Breast epithelium (tissue), 4 donors: ENCODE measurements around the gene FNDC3B. TPM values are rescaled to one million over a fixed set of nuclear protein-coding genes. Genes with fewer than 3 reads are reported as not detected.

Source experiments
- DNase-seq, 2 donors: peaks; one replicate each; pipeline ENCODE4 v3.0.0-alpha.2; 2019; ENCODE audit warnings: low spot score in 2 of 2
- H3K27ac ChIP-seq, 2 donors: fragments of 200-600 bp; sonication (generic) in 1 of 2; one replicate each; pipeline ENCODE4 v1.5.1; 2016 to 2019; ENCODE audit warnings: mild to moderate bottlenecking in 1 of 2
- H3K27me3 ChIP-seq, 2 donors: fragments of 200-600 bp; sonication (generic) in 1 of 2; one replicate each; pipeline versions ENCODE4 v1.5.1 to v1.6.0; 2017 to 2019; ENCODE audit warnings: control low read depth in 1 of 2, mild to moderate bottlenecking in 1 of 2
- H3K36me3 ChIP-seq: fragments of 200-600 bp; one replicate; pipeline ENCODE4 v1.5.1; 2019
- H3K4me1 ChIP-seq, 2 donors: fragments of 200-600 bp; sonication (generic); one replicate each; pipeline ENCODE4 v1.5.1; 2016 to 2019; ENCODE audit warnings: control low read depth in 1 of 2
- H3K4me3 ChIP-seq, 3 donors: fragments of 200-600 bp; sonication (generic); 1 replicate in 2 of 3; 2 replicates in 1 of 3; pipeline ENCODE4 v1.5.1; 2016 to 2019; ENCODE audit warnings: mild to moderate bottlenecking in 3 of 3, moderate library complexity in 2 of 3
- H3K9me3 ChIP-seq, 2 donors: fragments of 200-600 bp; sonication (generic) in 1 of 2; one replicate each; pipeline ENCODE4 v1.5.1; 2016 to 2019; ENCODE audit warnings: control low read depth in 1 of 2
- POLR2A ChIP-seq: fragments of 450-650 bp; IDR thresholded peaks from one replicate; pipeline ENCODE4 v1.6.1; 2016; ENCODE audit warnings: antibody characterized with exemption, mild to moderate bottlenecking, moderate library complexity
- POLR2AphosphoS5 ChIP-seq, 3 donors: sonication (generic); formaldehyde crosslinking; IDR thresholded peaks; one replicate each; pipeline ENCODE4 v1.6.1; 2017; ENCODE audit warnings: antibody characterized with exemption in 3 of 3
- intact Hi-C: fragments of 100-400 bp; cut with DNase I; formaldehyde crosslinking; loops from one replicate; pipeline ENCODE4 v1.15.1; 2023; ENCODE audit warnings: low total_unique reads
- total RNA-seq, 3 donors: library from RNA; depleted of rRNA; stranded (reverse); fragments of >200 nt; gene quantifications; one replicate each; pipeline ENCODE4 v1.1.0, GENCODE V29; 2016
- TF ChIP-seq, protein P1 (sequence below), 3 donors: fragments of 450-650 bp; IDR thresholded peaks; one replicate each; pipeline ENCODE4 v1.5.1; 2016 to 2017; ENCODE audit warnings: antibody characterized with exemption in 3 of 3, mild to moderate bottlenecking in 3 of 3, moderate library complexity in 3 of 3

Gene FNDC3B
- total RNA-seq, 3 donors from 2014 or later: 131 to 172 (median 149) TPM

DNA sequence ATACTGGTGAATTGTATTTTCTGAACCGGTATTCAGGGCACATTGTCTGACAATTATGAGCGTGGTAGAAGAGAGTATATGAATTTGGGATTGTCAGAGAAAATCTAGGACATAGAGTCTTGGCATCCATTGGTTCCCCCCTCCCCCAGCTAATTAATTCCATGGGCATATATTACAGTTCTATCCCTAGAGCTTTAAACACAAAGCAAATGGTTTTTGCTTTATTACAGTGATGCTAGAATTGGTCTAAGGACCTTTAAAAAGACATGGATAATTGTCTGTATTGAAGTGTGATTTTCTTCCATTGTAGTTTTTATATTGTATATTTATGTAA lies 91.3 kb downstream of the FNDC3B start:
- intact Hi-C loops: no loop called here
- Histone ChIP-seq H3K9me3 (no peaks in the 10 kb centered on the region), H3K27ac (peak overlapping the region; percentile 90 to 92), H3K4me1 (peaks cover 0 to 14% of the 10 kb centered on the region in 2 donors), H3K36me3 (no peaks in the 10 kb centered on the region), H3K27me3 (no peaks in the 10 kb centered on the region), H3K4me3 (no peak overlapping the region)
- TF ChIP-seq POLR2AphosphoS5 (IDR thresholded peaks at IDR 0.05): no peak
- DNase-seq: no peak

DNA sequence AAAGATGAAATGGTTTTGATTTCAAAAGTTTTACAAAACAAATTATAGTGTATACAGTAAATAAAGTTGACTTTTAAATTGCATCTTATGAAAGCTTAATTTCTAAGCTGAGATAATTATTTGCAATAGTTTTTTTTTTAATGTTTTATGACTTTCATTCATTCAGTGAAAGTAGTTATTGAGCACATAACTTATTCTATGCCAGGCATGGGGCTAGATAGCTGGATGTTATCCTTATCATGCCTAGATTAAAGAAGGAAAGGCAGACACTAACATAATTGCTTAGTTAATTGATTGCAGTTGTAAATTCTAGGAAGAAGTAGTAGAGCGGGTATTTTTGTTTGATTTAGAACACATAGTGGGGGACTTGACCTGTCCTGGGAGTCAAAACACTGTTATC lies 92.4 kb downstream of the FNDC3B start:
- peaks cover 0 to 19% of the 10 kb centered on the region in 2 donors for H3K4me1 ChIP-seq
- no peak for DNase-seq
- H3K4me3 ChIP-seq: no peak overlapping the region
- TF ChIP-seq POLR2A (no peak), POLR2AphosphoS5 (IDR thresholded peaks at IDR 0.05) (no peak)
- TF ChIP-seq, protein P1, sequence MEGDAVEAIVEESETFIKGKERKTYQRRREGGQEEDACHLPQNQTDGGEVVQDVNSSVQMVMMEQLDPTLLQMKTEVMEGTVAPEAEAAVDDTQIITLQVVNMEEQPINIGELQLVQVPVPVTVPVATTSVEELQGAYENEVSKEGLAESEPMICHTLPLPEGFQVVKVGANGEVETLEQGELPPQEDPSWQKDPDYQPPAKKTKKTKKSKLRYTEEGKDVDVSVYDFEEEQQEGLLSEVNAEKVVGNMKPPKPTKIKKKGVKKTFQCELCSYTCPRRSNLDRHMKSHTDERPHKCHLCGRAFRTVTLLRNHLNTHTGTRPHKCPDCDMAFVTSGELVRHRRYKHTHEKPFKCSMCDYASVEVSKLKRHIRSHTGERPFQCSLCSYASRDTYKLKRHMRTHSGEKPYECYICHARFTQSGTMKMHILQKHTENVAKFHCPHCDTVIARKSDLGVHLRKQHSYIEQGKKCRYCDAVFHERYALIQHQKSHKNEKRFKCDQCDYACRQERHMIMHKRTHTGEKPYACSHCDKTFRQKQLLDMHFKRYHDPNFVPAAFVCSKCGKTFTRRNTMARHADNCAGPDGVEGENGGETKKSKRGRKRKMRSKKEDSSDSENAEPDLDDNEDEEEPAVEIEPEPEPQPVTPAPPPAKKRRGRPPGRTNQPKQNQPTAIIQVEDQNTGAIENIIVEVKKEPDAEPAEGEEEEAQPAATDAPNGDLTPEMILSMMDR (IDR thresholded peaks at IDR 0.05): no peak
- H3K36me3 ChIP-seq: no peaks in the 10 kb centered on the region
- peak overlapping the region; percentile 30 to 58 for H3K27ac ChIP-seq
- intact Hi-C loops: no loop called here
- H3K9me3 ChIP-seq: no peaks in the 10 kb centered on the region
- H3K27me3 ChIP-seq: no peaks in the 10 kb centered on the region

DNA sequence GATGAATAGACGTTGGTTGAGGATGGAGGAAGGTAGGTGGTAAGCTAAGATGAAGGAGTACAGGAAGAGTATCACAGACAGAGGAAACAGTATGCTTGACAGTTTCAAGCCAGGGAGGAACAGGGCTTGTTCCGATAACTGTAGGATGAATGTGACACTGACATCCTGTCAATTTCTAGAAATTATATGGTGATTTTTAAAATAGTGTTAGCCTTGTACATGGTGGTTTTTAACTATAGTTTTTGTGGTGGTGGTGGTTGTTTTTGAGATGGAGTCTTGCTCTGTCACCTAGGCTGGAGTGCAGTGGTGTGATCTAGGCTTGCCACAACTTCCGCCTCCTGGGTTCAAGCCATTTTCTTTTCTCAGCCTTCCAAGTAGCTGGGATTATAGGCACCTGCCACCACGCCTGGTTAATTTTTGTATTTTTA lies 92.8 kb downstream of the FNDC3B start:
- Histone ChIP-seq H3K27me3 (no peaks in the 10 kb centered on the region), H3K4me1 (peaks cover 0 to 19% of the 10 kb centered on the region in 2 donors), H3K4me3 (no peak overlapping the region), H3K9me3 (no peaks in the 10 kb centered on the region), H3K27ac (peak overlapping the region; percentile 30 to 58), H3K36me3 (no peaks in the 10 kb centered on the region)
- TF ChIP-seq POLR2AphosphoS5 (IDR thresholded peaks at IDR 0.05): no peak
- TF ChIP-seq, protein P1 (IDR thresholded peaks at IDR 0.05): no peak
- no peak for TF ChIP-seq POLR2A
- no peak for DNase-seq
- intact Hi-C loops: no loop called here

DNA sequence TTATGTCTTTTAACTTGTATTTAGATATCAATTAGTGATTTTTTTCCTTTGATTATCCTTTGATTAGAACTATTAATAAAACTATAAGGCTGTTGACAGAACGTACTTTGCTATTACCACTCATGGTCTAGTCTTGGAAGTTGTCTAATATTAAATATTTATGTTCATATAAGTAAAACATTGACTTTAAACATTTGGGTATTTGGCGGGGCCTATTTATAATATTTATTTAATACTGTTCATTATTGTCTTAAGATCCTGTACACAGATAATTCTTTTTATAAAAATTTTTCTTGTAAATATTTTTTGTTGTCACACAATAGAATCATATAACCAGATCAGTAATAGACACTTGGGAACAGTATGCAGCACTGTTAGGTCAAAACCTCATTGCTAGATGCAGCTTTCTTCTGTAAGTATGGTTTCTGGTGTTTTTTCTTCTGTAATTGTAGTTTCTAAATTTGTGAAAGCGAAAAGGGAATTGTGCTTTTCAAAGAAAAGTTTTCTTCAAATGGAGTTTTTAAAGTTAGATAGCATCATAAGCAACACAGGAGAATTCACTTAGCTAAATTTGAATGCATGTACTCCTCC lies 93.4 kb downstream of the FNDC3B start:
- no peak overlapping the region for H3K4me3 ChIP-seq
- TF ChIP-seq POLR2AphosphoS5 (IDR thresholded peaks at IDR 0.05) (no peak), POLR2A (no peak)
- TF ChIP-seq, protein P1 (IDR thresholded peaks at IDR 0.05): no peak
- H3K27me3 ChIP-seq: no peaks in the 10 kb centered on the region
- intact Hi-C loops: no loop called here
- H3K9me3 ChIP-seq: no peaks in the 10 kb centered on the region
- peaks cover 3 to 23% of the 10 kb centered on the region in 2 donors for H3K4me1 ChIP-seq
- H3K27ac ChIP-seq: peak overlapping the region in 1 of 2 donors; percentile 30
- DNase-seq: no peak
- H3K36me3 ChIP-seq: no peaks in the 10 kb centered on the region

DNA sequence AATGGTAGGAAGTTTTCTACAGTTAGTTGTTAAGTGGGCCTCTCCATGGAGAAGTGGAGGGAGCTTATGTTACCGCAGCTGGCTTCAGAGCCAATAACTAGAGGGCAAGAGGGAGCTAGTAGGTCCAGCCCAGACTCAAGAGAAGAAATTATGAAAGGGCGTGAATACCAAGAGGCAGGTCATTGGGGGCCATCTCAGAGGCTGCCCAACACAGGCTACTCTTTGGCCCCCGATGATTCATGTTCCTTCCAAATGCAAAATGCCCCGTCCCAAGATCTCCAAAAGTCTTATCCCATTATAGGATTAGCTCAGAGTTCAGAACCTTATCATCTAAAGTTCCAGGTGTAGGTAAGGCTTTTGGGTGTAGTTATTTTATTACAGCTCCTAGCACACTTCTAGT lies 94.5 kb downstream of the FNDC3B start:
- DNase-seq: no peak
- H3K36me3 ChIP-seq: no peaks in the 10 kb centered on the region
- peaks cover 5 to 33% of the 10 kb centered on the region in 2 donors for H3K4me1 ChIP-seq
- H3K27me3 ChIP-seq: no peaks in the 10 kb centered on the region
- H3K4me3 ChIP-seq: no peak overlapping the region
- H3K27ac ChIP-seq: peak overlapping the region; percentile 2 to 6
- intact Hi-C loops: no loop called here
- no peak for TF ChIP-seq POLR2AphosphoS5 (IDR thresholded peaks at IDR 0.05)
- TF ChIP-seq, protein P1 (IDR thresholded peaks at IDR 0.05): no peak
- TF ChIP-seq POLR2A: no peak
- no peaks in the 10 kb centered on the region for H3K9me3 ChIP-seq

DNA sequence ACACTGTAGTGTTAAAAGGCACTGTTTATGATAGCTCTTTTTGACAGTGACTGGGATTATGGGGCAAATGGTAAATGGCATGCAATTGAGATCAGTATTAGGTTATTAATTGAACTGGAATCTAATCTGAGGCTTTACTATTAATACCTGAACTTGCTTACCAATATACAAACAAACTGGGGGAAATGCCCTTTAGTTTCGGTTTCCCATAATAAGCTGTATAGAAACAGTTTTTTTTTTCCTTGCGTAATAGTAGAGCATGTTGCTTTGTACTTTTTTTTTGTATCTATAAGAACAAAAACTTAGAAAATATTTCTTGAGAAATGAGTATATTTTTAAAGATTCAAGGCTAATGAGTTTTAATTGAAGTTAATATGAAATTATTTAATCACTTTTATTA lies 95.0 kb downstream of the FNDC3B start:
- no peaks in the 10 kb centered on the region for H3K36me3 ChIP-seq
- no peaks in the 10 kb centered on the region for H3K27me3 ChIP-seq
- TF ChIP-seq POLR2AphosphoS5 (IDR thresholded peaks at IDR 0.05) (no peak), POLR2A (no peak)
- TF ChIP-seq, protein P1 (IDR thresholded peaks at IDR 0.05): no peak
- no peak overlapping the region for H3K4me3 ChIP-seq
- H3K27ac ChIP-seq: peak overlapping the region; percentile 2 to 82
- no peak for DNase-seq
- peaks cover 5 to 38% of the 10 kb centered on the region in 2 donors for H3K4me1 ChIP-seq
- no peaks in the 10 kb centered on the region for H3K9me3 ChIP-seq
- intact Hi-C loops: no loop called here
